Activated T-cell treated with anti-CD3 and anti-CD28 coated beads, Interleukin-2, amount 50 U/mL, for 1 hour (primary cell): ENCODE results near the gene SERPINA1.

Experiments used
- DNase-seq: peaks from one replicate; pipeline ENCODE4 v3.0.0-alpha.2; 2020

Gene SERPINA1

GRCh38 chr14:94397289-94398181 lies 9.1 kb upstream of the SERPINA1 start:
- no peak for DNase-seq

DNA sequence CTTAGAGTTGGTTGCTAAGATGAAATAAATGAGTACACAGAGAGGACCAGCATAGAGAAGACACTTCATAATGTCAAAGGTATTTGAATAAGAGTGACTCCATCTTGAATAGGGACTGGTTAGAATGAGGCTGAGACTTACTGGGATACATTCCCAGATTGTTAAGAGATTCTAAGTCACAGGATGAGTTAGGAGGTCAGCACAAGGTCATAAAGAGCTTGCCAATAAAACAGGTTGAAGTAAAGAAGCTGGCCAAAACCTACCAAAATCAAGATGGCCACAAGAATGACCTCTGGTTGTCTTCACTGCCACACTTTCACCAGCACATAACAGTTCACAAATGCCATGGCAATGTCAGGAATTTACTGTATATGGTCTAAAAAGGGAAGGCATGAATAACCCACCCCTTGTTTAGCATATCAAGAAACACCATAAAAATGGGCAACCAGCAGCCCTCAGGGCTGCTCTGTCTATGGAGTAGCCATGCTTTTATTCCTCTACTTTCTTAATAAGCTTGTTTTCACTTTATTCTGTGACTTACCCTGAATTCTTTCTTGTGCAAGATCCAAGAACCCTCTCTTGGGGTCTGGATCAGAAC lies 8.3 kb upstream of the SERPINA1 start:
- DNase-seq: no peak

DNA sequence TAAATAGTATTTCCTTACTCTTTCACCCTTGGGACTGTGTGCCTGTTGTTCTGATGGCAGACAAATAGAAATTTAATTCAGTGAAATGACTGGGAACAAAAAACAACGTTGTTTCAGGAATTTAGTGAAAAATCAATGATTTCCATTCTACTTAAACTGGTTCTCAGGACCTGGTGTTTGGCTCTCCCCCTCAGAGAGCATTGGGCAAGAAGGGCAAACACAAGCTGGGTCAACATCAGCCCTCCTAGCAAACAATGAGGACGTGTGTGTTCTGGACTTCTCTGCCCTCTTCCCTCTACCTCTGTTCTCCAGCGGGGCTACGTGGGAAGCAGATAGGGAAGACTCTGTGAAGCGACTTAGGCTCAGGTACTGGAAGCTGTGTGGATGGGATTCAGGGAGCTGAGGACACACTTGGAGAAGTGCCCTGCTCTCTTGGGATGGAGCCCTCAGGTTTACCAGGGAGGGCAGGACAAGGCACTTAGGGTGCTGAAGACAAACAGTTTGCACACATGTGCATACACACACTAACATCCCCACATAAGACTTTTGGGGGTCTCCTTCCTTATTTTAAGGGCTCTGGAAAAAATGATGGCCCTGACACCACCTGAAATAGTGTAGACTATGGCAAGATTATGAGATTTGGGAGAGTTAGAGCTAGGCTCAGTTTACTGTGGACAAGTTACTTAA lies 7.6 kb upstream of the SERPINA1 start:
- no peak for DNase-seq

DNA sequence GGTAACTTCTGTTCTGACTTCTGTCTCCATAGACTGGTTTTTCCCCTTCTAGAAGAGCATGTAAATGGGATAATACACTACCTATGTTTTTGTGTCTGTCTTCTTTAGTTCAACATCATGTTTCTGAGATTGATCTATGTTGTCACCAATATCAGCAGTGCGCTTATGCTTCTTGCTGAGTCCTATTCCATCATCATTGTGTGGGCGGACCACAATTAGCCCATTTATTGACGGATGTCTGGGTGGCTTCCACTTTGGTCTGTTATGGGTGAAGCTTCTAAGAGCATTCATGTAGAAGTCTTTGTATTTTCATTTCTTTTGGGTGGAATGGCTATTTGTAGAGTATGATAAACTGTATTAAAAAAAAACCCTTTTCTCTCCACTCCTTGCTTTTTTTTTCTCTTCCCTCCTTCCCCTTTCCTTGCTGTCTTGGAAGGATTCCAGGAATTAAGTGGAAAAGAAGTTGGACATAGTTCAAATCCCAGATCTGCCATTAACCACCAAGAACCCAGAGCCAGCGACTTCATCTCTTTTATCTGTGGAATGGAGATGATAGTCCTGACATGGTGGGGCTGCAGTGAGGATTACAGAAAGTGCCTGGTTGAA lies 7.0 kb upstream of the SERPINA1 start:
- no peak for DNase-seq

GRCh38 chr14:94394581-94395207 lies 6.3 kb upstream of the SERPINA1 start:
- DNase-seq: no peak

- DNase-seq: no peak
Observed at GRCh38 chr14:94394025-94394493, 5.7 kb upstream of the SERPINA1 start.

DNA sequence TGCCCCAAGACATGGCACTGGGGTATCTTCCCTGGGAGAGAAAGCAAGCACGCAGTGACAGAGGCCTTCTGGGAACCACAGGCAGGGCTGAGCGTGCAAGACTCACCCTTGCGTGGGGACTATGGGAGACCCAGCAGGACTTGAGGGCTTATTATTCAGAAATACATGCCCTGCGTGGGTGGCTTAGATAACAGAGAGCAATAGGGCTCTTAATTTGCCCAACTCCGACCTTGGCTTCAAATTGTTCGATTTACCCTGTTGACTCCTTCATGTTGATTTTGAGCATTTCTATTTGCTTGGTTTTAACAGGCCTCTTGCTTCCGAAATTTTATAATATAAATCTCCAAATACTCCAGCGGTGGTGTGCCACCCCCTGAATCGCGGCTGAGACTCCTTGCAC lies 5.1 kb upstream of the SERPINA1 start:
- no peak for DNase-seq

DNA sequence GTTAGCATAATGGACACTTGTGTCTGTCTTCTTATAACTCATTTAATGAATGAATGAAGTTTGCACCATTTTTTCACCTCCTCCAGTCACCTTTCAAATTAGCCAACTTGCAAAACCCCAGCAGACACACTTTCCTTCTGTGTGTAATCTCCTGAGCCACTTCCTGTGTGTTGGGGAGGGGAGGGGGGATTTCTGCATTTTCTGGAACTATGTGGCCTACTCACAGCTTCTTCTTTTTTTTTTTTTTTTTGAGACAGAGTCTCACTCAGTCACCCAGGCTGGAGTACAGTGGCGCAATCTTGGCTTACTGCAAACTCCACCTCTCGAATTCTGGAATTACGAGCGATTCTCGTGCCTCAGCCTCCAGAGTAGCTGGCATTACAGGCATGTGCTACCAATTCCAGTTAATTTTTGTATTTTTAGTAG lies 4.1 kb upstream of the SERPINA1 start:
- DNase-seq: no peak

DNA sequence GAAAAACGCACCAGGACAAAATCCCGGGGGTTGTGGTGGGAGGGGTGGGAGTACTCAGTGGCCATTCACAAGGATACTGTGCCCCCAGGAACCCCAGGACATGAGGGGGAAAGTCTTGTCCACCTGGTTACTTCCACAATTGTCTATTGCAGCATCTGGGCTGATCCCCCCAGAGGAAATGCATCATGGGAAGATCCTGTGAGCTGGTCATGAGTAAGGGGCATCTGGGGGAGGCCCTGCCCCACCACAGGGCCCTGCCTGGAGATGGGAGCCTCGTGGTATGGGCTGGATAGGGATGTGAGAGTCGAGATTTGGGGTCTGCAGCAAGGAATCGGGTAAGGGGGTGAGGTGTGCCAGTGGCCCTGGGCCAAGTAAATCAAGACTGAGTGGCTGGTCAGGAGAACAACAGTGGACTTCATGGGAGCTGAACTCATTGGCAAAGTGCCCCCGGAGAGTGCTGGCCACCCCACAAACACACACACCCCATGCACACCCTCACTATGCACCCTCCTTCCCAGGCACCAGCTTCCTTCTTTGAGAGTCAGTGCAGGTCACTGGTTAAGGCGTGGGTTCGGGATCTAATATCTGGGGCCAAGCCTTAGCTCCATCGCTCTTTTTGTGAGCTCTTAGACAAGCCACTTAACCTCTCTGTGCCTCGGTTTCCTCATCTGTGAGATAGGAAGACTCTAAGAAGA lies 3.0 kb upstream of the SERPINA1 start:
- no peak for DNase-seq

GRCh38 chr14:94390372-94391086 lies 2.1 kb upstream of the SERPINA1 start:
- DNase-seq: no peak

DNA sequence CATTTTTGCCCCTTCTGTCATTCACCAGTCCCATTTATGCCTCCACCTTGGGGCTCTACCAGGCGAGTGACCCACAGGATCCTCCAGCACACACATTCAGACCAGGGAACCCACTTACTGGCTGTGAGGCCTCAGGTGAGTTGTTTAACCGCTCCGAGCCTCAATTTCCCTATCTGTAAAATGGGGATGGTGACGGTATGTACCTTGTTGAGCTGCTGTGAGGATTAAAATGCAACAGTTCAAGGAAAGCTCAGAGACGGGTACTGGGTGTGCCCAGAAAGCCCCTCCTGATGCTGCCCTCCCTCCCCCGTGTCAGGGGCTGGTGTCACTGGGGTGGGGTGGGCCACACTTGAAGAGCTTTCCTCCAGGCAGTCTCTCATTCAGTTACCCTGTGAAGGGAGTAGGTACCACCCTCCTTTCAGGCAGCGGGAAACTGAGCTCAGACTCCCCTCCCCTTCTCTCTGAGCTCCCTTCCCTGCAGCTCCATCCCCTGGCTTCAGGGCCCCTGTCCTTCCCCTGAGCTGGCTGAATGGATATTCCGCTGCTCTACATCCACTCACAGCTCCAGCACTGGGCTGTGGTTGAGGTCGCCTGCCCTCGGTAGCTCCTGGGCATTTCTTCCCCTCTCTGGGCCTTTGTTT lies 1.4 kb upstream of the SERPINA1 start:
- DNase-seq: no peak

DNA sequence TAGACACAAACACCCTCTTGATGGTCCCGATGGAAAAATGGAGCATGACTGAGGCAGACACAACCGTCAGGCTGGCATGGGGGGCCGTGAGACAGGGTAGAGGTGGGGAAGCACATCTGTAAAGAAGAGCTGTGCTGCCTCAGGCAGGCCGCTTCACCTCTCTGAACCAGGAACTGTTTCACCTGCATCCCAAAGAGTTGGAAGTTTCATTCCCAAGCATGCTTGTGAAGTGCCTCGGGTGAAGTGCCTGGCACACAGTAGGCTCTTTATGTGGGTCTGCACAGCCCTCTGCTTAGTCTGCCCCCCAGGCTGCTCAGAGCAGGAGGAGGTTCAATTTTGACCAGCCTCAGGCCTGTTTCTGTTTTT lies 685 bp upstream of the SERPINA1 start:
- no peak for DNase-seq

DNA sequence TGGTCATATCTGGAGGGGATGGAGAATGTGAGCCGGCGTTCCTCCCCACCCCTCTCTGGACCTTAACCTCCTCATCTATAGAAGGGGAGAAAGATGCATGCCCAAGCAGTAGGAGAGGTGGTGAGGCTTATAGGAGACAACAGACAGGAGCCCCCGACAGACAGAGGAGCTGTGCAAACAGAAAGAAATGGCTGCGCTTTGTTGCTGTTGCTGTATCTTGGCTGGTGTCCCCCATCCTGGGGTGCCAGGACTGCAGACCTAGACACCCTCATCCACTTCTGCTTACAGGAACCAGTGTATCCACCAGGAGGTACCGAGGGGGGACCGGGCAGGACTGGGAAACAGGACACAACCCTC lies 397 bp downstream of the SERPINA1 start:
- DNase-seq: no peak

- DNase-seq: no peak
Observed at GRCh38 chr14:94387051-94388026, 1.1 kb downstream of the SERPINA1 start.

DNA sequence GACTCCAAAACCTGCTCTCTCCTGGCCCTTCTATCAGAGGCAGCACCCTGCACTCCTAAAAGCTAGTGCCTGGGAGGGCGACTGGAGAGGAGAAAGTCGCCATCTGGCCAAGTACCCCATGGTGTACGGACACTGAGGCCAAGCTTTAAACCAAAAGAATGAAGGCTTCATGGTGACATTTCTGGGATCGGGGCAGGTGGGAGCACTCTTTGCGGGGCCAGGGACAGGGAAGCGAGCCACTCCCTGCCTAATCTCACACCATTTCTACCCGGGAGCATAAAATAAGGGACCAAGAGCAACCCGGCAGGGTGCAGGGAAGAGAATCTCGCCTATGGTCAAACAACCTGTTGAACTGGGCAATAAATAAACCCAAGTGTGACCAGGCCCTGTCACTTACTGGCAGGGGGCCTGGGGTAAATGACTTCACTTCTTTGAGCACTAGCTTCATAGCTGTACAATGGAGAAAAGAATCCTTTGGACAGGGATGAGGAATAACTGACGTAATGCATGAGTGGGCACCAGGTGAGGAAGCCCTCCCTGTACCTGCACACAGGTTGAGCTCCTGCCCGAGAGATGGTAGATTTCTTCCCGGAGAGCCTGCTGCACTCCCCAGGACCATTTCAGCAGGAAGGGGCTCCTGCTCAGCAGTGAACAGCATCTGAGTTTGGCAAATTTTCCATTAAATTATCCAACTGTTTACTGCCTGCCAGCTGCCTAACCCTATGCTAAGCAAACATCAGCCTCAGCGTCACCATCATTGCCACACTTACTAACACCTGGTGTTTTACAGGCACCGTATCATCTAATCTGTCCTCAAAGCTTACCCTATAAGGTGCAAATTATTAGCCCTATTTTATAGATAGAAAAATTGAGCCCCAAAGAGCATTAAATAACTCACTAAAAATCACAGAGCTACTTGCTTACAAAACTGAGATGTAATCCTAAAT lies 2.0 kb downstream of the SERPINA1 start:
- DNase-seq: no peak

GRCh38 chr14:94385553-94386057 lies 2.8 kb downstream of the SERPINA1 start:
- no peak for DNase-seq

DNA sequence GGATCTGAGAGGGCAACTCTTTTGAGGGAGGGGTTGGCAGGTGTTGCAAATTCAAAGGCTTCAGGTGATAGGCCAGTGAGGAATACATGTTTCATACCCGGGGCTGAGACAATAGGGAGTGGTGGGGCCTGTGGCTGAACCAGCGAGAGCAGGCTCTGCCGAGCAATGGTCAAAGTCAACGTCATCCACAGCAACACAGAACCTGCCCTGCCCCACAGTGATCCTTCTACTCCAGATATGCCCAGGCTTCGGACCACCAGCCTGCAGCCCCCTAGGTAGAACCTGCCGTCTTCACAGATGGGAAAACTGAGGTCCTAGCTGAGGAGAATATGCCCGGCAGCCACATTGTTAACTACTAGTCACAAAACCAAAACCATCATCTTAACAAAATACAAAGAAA lies 4.1 kb downstream of the SERPINA1 start:
- DNase-seq: no peak

GRCh38 chr14:94383777-94384176 lies 4.6 kb downstream of the SERPINA1 start:
- no peak for DNase-seq
